SW480 (cell line): ENCODE results near the gene FERMT1.
A peak's percentile ranks its signal among the peaks of the same experiment; 100 is the strongest.
"Not testable (repeated sequence)": the region's sequence is repeated elsewhere in the genome, so short reads cannot be mapped to it uniquely, and the experiment has no call there.

Experiments
- DNase-seq: peaks from one replicate; pipeline ENCODE4 v3.0.0-alpha.2; 2016; ENCODE audit warnings: low spot score

FERMT1 gene

GRCh38 chr20:6115221-6115895 is 7.5 kb downstream of the FERMT1 start:
- DNase-seq = no peak

- no peak for DNase-seq
Observed at GRCh38 chr20:6114696-6115095, 8.1 kb downstream of the FERMT1 start.

- no peak for DNase-seq
Observed at GRCh38 chr20:6113951-6114350, 8.9 kb downstream of the FERMT1 start.

GRCh38 chr20:6112965-6113364 is 9.9 kb downstream of the FERMT1 start:
- not testable (repeated sequence) for DNase-seq

- no peak for DNase-seq
Observed at GRCh38 chr20:6108330-6108729, 14.5 kb downstream of the FERMT1 start.

GRCh38 chr20:6104493-6105188 is 18.2 kb downstream of the FERMT1 start:
- no peak for DNase-seq

GRCh38 chr20:6103301-6103700 is 19.5 kb downstream of the FERMT1 start:
- no peak for DNase-seq

- no peak for DNase-seq
Observed at GRCh38 chr20:6101346-6101745, 21.5 kb downstream of the FERMT1 start.

GRCh38 chr20:6100246-6100645 is 22.6 kb downstream of the FERMT1 start:
- DNase-seq = no peak

- no peak for DNase-seq
Observed at GRCh38 chr20:6099819-6100218, 23.0 kb downstream of the FERMT1 start.

- no peak for DNase-seq
Observed at GRCh38 chr20:6095409-6095808, 27.4 kb downstream of the FERMT1 start.

- no peak for DNase-seq
Observed at GRCh38 chr20:6094565-6094964, 28.3 kb downstream of the FERMT1 start.

- DNase-seq = no peak
Observed at GRCh38 chr20:6094063-6094462, 28.8 kb downstream of the FERMT1 start.

- DNase-seq = no peak
Observed at GRCh38 chr20:6091661-6092060, 31.2 kb downstream of the FERMT1 start.

GRCh38 chr20:6086868-6087267 is 36.0 kb downstream of the FERMT1 start:
- no peak for DNase-seq

- no peak for DNase-seq
Observed at GRCh38 chr20:6083926-6084325, 38.9 kb downstream of the FERMT1 start.

- DNase-seq = no peak
Observed at GRCh38 chr20:6081236-6081635, 41.6 kb downstream of the FERMT1 start.

GRCh38 chr20:6079016-6079415 is 43.8 kb downstream of the FERMT1 start:
- no peak for DNase-seq

- DNase-seq = no peak
Observed at GRCh38 chr20:6075428-6076219, 47.2 kb downstream of the FERMT1 start.

- DNase-seq = no peak
Observed at GRCh38 chr20:6074784-6075183, 48.0 kb downstream of the FERMT1 start.

GRCh38 chr20:6074145-6074561 is 48.7 kb downstream of the FERMT1 start:
- DNase-seq = peak; percentile 26

- no peak for DNase-seq
Observed at GRCh38 chr20:6070829-6071695, 51.8 kb downstream of the FERMT1 start.
